ENCODE data around the gene NVL. TPM values are rescaled to one million over a fixed set of nuclear protein-coding genes. Genes with fewer than 3 reads are reported as not detected.

NVL gene
- total RNA-seq, 1 experiment from 2014 or later: 33.4 TPM

DNA sequence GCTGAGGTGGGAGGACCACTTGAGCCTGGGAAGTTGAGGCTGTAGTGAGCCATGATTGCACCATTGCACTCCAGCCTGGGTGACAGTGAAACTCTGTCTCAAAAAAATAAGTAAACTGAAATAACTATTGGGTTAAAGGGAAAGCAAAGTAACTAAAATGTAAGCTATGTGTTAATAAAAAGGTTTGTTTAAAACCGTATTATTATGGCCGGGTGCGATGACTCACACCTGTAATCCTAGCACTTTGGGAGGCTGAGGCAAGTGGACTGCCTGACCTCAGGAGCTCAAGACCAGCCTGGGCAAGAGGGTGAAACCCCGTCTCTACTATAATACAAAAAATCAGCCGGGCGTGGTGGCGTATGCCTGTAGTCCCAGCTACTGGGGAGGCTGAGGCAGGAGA lies 27.0 kb downstream of the NVL start (continued):
- TF ChIP-seq, protein P1, sequence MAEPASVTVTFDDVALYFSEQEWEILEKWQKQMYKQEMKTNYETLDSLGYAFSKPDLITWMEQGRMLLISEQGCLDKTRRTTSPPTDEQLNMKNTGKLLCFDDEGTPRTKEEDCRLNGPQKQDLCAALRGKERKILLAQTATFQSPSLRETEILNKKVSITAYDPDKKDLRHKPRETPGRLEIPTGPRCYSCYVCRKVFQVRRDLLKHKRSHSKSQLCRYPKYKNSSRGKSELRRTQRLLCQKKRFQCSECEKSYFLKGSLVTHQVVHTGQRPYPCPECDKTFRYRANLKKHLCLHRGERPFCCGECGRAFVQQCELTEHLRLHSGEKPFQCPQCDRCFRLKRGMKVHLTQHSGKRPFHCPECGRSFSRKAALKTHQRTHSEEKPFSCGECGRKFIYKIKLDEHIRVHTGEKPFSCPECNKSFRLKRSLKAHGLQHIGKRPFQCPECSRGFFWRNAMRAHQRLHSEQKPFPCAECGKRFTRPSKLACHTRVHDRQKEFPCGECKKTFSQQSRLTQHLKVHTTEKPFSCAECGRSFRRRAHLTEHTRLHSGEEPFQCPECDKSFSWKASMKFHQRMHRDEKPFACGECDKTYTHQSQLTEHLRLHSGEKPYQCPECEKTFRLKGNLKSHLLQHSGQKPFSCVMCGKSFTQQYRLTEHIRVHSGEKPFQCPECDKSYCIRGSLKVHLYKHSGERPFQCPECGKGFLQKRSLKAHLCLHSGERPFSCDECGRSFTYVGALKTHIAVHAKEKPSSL (CRISPR knock-in tag; conservative IDR thresholded peaks at IDR 0.05): no peak
- TF ChIP-seq EMX1 (CRISPR knock-in tag; IDR thresholded peaks at IDR 0.05) (no peak), SMAD4 (CRISPR knock-in tag; IDR thresholded peaks at IDR 0.05) (no peak), MXD4 (CRISPR knock-in tag; IDR thresholded peaks at IDR 0.05; ENCODE audit: borderline replicate concordance) (no peak), ZNF121 (CRISPR knock-in tag; IDR thresholded peaks at IDR 0.05) (no peak), NFYB (CRISPR knock-in tag; conservative IDR thresholded peaks at IDR 0.05; ENCODE audit: low read depth) (no peak), ZNF317 (CRISPR knock-in tag; IDR thresholded peaks at IDR 0.05; ENCODE audit: borderline replicate concordance, low read depth) (no peak), GABPB1 (CRISPR knock-in tag; IDR thresholded peaks at IDR 0.05) (no peak)
- TF ChIP-seq, protein P2, sequence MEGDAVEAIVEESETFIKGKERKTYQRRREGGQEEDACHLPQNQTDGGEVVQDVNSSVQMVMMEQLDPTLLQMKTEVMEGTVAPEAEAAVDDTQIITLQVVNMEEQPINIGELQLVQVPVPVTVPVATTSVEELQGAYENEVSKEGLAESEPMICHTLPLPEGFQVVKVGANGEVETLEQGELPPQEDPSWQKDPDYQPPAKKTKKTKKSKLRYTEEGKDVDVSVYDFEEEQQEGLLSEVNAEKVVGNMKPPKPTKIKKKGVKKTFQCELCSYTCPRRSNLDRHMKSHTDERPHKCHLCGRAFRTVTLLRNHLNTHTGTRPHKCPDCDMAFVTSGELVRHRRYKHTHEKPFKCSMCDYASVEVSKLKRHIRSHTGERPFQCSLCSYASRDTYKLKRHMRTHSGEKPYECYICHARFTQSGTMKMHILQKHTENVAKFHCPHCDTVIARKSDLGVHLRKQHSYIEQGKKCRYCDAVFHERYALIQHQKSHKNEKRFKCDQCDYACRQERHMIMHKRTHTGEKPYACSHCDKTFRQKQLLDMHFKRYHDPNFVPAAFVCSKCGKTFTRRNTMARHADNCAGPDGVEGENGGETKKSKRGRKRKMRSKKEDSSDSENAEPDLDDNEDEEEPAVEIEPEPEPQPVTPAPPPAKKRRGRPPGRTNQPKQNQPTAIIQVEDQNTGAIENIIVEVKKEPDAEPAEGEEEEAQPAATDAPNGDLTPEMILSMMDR (IDR thresholded peaks at IDR 0.05): no peak
- TF ChIP-seq, protein P3, sequence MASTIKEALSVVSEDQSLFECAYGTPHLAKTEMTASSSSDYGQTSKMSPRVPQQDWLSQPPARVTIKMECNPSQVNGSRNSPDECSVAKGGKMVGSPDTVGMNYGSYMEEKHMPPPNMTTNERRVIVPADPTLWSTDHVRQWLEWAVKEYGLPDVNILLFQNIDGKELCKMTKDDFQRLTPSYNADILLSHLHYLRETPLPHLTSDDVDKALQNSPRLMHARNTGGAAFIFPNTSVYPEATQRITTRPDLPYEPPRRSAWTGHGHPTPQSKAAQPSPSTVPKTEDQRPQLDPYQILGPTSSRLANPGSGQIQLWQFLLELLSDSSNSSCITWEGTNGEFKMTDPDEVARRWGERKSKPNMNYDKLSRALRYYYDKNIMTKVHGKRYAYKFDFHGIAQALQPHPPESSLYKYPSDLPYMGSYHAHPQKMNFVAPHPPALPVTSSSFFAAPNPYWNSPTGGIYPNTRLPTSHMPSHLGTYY (CRISPR knock-in tag; IDR thresholded peaks at IDR 0.05): no peak
- TF ChIP-seq, protein P4, sequence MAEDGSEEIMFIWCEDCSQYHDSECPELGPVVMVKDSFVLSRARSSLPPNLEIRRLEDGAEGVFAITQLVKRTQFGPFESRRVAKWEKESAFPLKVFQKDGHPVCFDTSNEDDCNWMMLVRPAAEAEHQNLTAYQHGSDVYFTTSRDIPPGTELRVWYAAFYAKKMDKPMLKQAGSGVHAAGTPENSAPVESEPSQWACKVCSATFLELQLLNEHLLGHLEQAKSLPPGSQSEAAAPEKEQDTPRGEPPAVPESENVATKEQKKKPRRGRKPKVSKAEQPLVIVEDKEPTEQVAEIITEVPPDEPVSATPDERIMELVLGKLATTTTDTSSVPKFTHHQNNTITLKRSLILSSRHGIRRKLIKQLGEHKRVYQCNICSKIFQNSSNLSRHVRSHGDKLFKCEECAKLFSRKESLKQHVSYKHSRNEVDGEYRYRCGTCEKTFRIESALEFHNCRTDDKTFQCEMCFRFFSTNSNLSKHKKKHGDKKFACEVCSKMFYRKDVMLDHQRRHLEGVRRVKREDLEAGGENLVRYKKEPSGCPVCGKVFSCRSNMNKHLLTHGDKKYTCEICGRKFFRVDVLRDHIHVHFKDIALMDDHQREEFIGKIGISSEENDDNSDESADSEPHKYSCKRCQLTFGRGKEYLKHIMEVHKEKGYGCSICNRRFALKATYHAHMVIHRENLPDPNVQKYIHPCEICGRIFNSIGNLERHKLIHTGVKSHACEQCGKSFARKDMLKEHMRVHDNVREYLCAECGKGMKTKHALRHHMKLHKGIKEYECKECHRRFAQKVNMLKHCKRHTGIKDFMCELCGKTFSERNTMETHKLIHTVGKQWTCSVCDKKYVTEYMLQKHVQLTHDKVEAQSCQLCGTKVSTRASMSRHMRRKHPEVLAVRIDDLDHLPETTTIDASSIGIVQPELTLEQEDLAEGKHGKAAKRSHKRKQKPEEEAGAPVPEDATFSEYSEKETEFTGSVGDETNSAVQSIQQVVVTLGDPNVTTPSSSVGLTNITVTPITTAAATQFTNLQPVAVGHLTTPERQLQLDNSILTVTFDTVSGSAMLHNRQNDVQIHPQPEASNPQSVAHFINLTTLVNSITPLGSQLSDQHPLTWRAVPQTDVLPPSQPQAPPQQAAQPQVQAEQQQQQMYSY (CRISPR knock-in tag; IDR thresholded peaks at IDR 0.05): no peak
- TF ChIP-seq, protein P5, sequence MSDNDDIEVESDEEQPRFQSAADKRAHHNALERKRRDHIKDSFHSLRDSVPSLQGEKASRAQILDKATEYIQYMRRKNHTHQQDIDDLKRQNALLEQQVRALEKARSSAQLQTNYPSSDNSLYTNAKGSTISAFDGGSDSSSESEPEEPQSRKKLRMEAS (CRISPR knock-in tag; IDR thresholded peaks at IDR 0.05): no peak
- TF ChIP-seq, protein P6, sequence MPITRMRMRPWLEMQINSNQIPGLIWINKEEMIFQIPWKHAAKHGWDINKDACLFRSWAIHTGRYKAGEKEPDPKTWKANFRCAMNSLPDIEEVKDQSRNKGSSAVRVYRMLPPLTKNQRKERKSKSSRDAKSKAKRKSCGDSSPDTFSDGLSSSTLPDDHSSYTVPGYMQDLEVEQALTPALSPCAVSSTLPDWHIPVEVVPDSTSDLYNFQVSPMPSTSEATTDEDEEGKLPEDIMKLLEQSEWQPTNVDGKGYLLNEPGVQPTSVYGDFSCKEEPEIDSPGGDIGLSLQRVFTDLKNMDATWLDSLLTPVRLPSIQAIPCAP (CRISPR knock-in tag; IDR thresholded peaks at IDR 0.05): no peak
- TF ChIP-seq, protein P7, sequence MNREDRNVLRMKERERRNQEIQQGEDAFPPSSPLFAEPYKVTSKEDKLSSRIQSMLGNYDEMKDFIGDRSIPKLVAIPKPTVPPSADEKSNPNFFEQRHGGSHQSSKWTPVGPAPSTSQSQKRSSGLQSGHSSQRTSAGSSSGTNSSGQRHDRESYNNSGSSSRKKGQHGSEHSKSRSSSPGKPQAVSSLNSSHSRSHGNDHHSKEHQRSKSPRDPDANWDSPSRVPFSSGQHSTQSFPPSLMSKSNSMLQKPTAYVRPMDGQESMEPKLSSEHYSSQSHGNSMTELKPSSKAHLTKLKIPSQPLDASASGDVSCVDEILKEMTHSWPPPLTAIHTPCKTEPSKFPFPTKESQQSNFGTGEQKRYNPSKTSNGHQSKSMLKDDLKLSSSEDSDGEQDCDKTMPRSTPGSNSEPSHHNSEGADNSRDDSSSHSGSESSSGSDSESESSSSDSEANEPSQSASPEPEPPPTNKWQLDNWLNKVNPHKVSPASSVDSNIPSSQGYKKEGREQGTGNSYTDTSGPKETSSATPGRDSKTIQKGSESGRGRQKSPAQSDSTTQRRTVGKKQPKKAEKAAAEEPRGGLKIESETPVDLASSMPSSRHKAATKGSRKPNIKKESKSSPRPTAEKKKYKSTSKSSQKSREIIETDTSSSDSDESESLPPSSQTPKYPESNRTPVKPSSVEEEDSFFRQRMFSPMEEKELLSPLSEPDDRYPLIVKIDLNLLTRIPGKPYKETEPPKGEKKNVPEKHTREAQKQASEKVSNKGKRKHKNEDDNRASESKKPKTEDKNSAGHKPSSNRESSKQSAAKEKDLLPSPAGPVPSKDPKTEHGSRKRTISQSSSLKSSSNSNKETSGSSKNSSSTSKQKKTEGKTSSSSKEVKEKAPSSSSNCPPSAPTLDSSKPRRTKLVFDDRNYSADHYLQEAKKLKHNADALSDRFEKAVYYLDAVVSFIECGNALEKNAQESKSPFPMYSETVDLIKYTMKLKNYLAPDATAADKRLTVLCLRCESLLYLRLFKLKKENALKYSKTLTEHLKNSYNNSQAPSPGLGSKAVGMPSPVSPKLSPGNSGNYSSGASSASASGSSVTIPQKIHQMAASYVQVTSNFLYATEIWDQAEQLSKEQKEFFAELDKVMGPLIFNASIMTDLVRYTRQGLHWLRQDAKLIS (CRISPR knock-in tag; IDR thresholded peaks at IDR 0.05; ENCODE audit: borderline replicate concordance): no peak
- TF ChIP-seq, protein P8, sequence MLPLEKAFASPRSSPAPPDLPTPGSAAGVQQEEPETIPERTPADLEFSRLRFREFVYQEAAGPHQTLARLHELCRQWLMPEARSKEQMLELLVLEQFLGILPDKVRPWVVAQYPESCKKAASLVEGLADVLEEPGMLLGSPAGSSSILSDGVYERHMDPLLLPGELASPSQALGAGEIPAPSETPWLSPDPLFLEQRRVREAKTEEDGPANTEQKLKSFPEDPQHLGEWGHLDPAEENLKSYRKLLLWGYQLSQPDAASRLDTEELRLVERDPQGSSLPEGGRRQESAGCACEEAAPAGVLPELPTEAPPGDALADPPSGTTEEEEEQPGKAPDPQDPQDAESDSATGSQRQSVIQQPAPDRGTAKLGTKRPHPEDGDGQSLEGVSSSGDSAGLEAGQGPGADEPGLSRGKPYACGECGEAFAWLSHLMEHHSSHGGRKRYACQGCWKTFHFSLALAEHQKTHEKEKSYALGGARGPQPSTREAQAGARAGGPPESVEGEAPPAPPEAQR (CRISPR knock-in tag; IDR thresholded peaks at IDR 0.05): no peak

Measured in WTC11 (cell line).